Measurements from ENCODE around the gene RGPD8.
A peak's percentile ranks its signal among the peaks of the same experiment; 100 is the strongest.
"Not testable (repeated sequence)": the region's sequence is repeated elsewhere in the genome, so short reads cannot be mapped to it uniquely, and the experiment has no call there.

Gene RGPD8

DNA sequence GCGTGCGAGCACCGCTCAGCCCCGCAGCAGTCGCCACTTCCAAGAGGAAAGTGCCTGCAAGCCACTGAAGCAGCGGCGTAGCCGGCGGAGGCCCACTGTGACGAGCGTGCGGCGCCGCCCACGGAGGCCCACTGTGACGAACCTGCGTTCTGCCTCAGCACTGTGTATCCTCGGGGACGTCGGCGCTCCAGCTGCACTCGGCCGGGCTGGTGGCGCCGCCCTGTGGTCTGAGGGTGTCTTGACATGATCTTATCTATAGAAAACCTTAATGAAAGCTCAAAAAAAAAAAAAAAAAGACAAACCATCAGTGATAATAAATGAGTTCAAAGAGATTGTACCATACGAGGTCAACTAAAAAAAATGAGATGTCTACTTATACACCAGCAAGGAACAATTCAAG, at the start of gene RGPD8:
Gene RGPD8, minus strand, starts transcription at position 166 of the 400 bp plus-strand sequence. CDS start 192 bp downstream, outside the sequence.
- not testable (repeated sequence) for DNase-seq

DNA sequence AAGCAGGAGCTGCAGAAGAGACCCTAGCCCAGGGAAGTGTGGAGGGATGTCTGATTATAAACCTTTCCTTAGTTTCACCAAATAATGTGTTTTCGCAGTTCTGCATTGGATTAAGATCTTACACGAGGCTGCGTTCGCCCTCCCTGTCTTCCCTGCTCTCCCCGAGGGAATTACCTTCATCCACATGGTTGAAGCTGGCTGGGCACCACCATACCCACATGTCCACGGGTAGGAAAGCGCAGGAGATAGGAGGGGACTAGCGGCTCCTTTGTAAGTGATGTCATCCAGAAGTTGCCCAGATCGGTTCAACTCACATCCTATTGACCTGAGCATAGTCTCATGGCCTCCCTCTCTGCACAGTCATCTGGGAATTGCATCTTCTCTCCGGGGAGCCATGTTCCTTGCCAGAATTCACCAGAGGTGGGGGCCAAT, 49.6 kb upstream of the RGPD8 start:
- peak; percentile 74 for DNase-seq

DNA sequence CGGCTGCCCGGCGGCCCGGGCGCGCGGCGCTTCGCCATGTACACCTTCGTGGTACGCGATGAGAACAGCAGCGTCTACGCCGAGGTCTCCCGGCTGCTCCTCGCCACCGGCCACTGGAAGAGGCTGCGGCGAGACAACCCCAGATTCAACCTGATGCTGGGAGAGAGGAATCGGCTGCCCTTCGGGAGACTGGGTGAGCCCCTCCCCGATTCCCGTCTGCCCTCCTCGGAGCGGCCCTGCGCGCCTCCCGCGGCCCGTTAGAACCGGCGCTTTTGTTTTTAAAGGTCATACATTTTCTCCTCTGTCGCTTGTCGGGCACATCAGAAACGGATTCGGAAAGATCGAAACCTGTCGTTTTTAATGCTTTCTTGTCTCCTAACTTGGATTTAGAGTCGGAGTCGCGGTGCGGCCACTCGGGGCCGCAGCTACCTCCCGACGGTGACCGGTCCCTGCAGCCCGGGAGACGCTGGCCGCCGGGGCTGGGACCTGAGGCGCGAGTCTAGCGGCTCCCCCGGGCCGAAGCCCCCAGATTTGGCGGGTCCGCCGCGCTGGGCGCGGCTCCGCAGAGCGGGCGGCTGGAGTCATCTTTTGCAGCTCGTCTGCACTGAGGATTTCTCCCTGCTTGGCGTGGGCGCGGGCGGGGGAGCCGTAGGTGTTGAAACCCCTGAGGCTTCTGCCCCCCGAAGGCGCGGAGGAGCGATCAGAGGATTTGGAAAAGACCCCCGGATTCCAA, 49.0 kb upstream of the RGPD8 start:
- DNase-seq: peak; percentile 69

DNA sequence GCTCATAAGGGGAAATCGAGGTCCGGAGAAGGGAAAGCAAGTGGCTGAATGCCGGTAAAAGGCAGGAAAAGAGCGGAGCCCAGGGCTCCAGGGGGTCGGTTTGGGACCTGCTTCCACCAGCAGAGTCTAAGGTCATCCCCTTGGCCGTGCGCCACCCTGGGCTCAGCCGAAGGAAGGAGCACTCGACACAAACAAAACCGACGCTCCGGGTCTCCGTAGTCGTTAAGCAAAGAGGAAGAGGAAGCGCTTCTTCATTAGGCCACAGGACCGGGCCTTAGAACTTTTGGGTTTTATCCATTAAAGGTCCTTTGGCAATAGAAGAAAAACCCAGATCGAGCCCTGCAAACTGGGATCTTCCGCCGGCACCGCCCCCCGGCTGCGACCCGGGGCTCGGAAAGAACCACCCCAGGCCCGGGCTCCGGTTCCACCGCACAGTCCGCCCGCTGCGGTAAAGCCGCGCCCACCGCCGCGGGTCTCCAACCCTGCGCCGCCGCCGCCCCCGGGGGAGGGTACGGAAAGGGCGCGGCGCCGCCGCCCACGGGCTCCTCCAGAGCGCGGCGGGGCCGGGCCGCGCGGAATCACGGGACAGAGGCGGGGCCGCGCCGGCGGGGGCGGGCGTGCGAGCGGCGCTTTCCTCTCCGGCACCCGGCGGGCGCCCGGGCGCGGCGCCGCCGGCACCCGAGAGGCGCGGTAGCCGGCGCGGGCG, 48.2 kb upstream of the RGPD8 start, which contains the start of gene TTL:
Gene TTL, plus strand, starts transcription at position 629 of the 706 bp plus-strand sequence. CDS start 189 bp downstream, outside the sequence.
- peak; percentile 83 for DNase-seq

DNA sequence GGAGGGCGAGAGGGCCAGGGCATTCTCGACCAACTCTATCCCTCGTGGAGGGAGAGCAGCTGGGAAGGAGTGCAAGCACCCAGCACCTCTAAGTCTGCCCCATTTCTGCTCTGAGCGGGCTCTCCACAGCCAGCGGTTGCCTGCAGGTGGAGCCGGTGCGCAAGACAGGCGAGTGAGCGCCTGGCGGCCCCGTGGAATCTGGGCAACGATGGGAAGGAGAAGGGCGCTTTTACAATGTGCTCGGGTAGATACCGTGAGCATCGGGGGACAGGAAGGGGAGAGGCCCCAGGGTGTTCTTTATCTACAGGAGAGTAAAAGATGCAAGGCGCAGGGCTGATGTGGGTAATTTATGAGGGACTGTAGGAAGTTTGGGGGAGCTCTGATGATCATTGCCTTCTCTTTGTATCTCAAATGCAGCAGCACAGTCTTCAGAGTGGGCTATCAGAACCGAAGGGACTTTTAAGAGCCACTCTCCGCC, 47.6 kb upstream of the RGPD8 start:
- DNase-seq: peak; percentile 85

DNA sequence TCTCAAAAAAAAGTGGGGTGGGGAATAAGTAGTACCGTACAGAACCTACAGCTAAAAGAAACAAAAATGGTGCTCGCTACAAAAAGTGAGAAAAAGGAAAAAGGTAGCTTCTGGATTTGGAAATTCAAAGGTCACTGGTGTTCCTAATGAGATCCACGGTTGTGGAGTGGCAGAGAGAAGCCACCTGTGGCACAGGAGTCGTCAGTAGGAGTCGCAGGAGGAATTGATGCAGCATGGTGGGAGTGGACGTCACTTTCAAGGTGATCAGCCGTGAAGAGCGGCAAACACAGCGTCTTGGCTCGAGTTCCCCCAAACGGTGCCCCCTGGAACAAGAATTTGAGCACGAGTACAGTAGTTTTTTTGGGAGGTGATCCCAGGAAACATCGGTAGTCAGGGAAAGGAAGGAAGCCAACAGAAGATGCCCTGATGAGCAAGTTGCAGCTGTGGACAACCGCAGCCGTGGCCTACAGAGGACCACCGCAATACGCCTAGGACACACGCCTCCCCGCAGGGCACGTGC, 47.1 kb upstream of the RGPD8 start:
- peak; percentile 54 for DNase-seq

DNA sequence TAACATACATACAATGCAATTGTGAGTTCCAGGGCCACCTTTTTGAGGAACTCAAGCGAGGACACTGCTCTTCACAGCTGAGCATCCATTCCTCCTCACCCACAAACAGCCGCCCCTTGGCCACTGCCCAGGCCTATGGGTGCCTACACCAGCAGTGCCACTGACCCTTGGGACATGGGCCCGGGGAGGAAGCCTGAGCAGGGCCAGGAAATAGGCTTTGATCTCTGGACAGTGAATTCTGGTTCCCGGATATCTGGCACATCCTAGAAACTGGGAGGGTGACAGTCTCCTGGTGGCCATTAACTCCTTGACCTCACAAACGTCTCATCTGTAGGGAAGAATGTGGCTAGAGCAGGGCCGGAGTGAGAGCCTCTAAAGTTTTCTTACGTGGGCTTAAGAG, 43.0 kb upstream of the RGPD8 start:
- no peak for DNase-seq

DNA sequence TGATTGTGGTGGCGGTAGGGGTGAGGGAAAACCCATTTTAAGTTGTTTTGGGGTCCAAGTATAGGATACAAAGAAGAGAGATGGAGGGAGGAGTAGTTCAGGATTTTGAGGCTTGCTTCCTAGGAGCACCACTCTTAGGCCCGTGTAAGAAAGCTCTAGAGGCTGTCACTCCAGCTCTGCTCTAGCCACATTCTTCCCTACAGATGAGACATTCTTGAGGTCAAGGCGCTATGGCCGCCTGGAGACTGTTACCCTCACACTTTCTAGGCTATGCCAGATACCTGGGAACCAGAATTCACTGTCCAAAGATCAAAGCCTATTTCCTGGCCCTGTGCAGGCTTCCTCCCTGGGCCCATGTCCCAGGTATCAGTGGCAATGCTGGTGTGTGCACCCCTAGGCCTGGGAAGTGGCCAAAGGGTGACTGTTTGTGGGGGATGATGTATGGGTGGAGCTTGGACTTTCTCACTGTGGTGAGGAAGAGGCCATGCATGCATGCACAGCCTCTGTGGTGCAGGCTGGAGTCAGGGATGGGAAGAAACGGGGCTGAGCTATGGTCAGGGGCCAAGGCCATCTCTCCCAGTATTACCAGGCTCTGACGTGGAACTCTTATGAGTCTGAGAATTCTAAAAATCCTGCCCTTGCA, 41.5 kb upstream of the RGPD8 start:
- DNase-seq: no peak

DNA sequence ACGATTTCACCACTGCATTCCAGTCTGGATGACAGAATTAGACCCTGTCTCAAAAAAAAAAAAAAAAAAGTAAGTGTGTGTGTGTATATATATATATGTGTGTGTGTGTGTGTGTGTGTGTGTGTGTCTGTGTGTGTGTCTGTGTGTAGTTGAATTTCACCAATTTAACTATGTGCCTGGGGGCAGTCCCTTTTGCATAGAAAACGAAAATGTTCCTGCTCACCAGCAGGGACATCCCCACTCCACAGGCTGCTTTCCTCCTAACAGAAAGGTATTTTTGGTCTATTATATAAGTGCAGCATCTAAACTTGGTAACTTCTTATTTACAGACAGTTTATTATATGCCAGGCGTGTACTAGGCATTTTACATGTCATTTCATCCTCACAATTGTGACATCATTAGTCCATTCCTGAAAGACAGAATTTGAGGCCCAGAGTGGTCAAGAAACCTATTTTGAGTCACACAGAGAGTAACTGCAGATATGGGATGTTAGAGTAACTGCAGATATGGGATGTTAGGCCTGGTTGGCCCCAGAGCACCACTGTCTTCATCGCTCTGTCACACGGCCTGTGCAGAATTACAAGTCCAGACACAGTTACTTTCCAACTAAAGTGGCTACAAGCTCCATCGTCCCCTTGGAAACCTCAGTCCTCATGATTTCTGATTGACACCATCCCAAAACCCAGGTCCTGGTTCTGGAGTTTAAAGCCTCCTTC, 39.3 kb upstream of the RGPD8 start:
- DNase-seq: no peak

DNA sequence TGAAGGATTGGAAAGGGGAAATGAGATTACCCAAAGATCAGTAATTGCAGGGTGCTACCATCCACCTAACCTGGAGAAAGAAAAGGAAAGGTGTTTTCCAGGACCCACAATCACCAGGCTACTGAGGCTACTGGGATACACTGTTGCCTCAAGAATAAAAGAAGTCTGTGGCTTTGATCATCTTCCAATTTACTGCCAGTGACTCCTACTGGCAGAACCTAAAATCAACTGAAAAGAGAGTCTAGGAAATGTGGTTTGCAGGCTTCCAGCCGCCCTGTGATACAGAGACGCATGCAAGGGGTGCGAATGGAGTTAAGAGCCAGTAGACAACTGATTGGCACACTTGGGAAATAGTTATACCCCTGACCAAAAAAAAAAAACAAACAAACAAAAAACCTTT, 31.9 kb upstream of the RGPD8 start:
- DNase-seq: no peak

DNA sequence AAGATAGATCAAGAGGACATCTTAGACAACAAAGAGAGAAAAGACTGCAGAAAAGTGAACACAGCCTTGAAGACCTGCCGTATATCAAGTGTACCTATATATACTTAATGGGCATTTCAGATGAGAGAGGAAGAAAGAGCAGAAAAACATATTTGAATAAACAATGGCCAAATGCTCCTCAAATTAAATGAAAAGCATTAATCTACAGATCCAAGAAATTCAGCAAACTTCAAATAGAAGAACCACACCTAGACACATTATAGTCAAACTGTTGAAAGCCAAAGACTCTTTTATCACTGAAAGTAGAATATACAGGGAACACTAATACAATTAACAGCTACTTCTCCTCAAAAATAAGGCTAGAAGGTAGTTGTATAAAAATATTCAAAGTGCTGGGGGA, 29.8 kb upstream of the RGPD8 start:
- DNase-seq: no peak

DNA sequence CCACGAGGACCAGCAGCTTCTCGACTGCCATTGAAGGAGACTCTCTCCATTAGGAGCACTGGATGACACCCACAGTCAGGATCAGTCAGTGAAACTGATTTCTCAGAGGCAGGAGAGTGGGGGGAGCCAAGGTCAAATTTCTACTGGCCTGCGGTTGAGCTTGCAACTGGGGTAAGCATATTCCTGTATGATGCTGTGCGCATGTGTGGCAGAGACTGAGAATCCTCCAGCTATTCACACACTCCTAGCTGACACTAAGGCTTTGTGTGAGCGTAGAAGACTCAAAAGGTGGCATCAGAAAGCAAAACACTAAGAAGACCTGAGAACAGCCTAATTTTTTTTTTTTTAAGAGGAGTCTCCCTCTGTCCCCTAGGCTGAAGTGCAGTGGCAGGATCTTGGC, 28.7 kb upstream of the RGPD8 start:
- no peak for DNase-seq

DNA sequence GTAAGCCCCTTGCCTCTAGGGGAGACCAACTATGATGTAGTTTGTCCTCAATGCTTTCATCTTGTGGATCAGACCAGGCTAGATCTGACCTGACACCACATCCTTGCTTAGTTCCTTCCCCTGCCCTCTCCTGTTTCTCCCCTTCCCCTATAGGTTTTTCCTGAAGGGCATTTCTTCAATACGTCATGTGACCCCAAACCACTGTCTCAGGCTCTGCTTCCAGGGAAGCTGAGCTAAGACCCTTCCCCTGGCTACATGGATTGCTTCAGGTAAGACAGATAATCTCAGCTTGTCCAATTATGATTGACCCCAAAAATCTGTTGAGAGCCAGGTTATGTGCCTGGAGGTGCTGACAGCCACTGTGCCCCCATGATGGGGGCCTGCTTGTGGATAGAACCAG, 25.9 kb upstream of the RGPD8 start:
- DNase-seq: no peak

DNA sequence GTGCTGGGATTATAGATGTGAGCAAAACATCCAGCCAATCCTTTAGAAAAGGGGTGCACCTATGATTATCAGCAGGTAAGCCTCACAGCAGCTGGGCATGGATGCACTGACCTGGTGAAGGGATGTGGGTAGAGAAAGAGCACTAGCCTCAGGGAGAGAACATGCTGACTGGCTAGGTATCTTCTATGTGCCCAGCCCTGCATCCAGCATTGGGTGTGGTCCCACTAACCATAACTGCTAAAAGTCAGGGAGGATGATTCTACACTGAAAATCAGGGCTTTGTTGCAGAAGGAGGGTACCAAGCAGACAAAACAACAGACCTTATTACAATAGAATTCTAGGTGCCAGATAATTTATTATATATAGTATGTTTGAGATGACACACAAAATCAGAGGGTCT, 21.1 kb upstream of the RGPD8 start:
- DNase-seq: no peak

DNA sequence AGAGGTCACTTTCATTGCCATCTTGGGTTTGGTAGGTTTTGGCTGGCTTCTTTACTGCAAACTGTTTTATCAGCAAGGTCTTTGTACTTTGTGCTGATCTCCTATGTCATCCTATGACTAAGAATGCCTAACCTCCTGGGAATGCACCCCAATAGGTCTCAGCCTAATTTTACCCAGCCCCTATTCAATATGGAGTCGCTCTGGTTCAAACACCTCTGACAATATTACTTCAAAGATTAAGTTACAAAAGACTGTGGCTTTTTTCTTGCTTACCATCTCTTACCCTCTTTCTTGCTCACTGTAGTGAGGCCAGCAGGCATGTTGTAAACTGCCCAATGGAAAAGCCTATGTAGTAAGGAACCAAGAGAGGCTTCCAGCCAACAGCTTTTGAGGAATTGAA, 17.9 kb upstream of the RGPD8 start:
- DNase-seq: no peak

DNA sequence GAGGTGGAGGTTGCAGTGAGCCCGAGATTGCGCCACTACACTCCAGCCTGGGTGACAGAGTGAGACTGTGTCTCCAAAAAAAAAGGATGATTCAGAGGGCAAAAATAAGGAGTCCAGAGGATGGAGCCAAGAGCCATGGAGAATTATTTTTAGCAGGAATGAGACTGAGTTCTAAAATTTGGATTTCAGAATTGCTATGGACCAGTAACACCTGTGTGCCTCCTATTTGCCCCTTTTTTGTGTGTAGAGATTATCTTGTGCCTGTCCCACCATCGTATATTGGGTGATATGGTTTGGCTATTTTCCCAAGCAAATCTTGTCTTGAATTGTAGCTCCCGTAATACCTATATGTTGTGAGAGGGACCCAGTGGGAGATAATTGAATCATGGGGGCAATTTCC, 16.4 kb upstream of the RGPD8 start:
- DNase-seq: no peak

DNA sequence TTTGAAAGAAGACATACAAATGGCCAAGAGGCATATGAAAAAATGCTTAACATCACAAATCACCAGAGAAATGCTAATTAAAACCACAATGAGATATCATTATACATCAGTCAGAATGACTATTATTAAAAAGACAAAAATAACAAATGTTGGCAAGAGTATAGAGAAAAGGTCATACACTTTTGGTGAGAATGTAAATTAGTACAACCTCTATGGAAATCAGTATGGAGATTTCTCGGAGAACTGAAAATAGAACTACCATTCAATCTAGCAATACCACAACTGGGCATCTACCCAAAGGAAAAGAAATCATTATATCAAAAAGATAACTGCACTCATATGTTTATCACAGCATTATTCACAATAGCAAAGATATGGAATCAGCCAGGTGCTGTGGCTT, 10.8 kb upstream of the RGPD8 start:
- DNase-seq: not testable (repeated sequence)

DNA sequence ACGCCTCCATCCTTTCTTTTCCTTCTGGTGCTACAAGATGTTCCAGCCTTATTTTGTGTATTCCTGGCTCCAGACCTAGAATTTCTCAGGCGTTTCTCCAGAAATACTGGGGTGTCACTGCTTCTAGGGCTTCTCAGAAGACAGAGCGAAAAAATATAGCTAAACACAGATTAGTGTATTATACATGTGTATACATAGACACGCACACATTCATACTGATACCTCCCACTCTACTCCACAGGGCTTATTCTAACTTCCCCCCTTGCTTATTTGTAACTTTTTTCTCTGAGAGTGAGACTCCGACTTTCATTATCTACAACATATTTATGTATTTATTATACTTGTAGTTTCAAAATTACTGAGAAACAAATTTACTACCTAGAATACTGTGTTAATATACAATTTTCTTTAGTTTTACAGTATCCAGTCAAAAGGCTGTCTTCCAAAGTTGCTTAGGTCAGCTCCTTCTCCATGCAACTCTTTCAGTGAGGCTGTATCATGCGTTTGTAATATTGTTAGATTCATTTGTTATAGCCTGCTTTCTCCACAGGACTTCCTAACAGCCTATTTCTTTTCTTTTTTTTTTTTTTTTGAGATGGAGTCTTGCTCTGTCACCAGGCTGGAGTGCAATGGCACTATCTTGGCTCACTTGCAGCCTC, 5.3 kb upstream of the RGPD8 start:
- DNase-seq: not testable (repeated sequence)

DNA sequence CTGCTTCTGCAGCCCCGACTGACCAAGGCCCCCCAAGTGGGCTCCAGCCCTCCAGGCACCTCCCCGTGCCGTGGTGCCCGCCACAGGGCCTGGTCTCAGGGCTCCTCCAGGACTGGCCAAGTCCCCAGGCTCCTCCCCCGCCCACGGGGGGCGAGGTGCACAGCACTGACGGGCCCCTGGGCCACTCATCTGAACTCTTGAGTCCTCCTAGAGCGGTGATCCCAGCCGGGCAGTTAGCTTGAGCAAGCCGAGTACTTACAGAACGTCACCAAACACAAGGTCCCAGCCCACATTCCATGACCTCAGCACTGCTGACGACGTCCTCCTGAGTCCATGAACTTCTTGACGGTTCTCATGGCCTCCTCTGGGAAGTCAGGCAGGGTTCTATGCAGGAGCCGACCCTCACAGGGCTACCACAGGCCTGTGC, 4.0 kb upstream of the RGPD8 start:
- DNase-seq: not testable (repeated sequence)

DNA sequence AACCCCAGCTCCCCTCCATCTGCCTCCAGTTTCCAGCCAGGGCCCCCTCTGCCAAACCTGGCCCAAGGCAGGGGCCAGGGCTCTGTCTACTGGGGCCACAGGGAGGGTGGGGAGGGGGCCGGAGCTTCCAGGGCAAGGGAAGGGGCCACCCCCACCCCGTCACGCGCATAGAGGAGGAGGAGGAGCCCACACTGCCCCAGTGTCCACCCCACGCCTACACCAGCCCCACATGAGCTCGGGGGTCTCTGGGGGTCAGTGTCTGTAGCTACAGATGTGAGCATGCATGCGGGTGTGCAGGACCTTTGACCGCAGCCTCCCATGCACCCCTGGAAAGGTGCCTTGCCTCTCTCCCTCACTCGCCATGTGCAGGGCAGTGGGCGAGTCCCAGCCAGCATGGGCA, 3.5 kb upstream of the RGPD8 start:
- not testable (repeated sequence) for DNase-seq

DNA sequence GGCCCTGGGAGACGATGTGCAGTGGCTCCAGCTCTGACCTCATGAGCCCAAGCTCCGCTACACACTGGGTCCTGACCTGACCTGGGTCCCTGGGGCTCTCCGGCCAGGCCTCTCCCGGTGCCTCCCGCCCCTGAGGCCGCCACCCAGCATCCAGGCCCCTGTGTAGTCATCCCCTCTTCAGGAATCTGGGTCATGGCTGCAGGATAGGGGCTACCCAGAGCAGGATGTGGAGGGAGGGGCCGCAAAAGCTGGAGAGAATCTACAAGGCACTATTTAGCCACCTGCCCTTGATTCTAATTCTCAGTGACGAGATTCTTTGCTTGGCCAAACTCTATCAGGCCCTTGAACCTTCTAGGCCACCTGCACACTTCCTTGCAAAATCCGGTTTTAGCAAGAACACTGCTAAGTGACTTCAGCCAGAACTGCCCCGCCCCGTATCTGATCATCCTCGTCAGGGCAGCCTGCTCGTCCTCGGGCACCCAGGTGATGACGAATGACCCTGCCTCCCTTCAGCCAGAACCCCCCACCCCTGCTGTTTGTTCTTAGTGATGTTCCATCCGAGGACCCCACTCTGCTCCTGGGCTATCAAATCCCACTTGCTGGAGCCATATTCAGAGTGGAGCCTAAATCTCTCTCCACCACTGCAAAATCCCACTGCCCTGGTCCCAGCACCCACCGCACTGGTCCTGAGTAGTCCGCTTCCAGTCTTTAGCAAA, 2.4 kb upstream of the RGPD8 start:
- not testable (repeated sequence) for DNase-seq

Data from NCI-H146 (cell line).